HK-2 (cell line): Measurements from ENCODE around the gene MAP2K6.

ENCODE experiments used
- DNase-seq: peaks from one replicate; pipeline ENCODE4 v3.0.0-alpha.2; 2018; ENCODE audit not compliant: unreplicated experiment

MAP2K6 gene

GRCh38 chr17:69427486-69428197 is 13.1 kb downstream of the MAP2K6 start:
- no peak for DNase-seq

- DNase-seq, result no peak
These were observed 13.9 kb downstream of the MAP2K6 start for GRCh38 chr17:69428252-69428980.

GRCh38 chr17:69430488-69430887 is 16.0 kb downstream of the MAP2K6 start:
- DNase-seq, result no peak

DNA sequence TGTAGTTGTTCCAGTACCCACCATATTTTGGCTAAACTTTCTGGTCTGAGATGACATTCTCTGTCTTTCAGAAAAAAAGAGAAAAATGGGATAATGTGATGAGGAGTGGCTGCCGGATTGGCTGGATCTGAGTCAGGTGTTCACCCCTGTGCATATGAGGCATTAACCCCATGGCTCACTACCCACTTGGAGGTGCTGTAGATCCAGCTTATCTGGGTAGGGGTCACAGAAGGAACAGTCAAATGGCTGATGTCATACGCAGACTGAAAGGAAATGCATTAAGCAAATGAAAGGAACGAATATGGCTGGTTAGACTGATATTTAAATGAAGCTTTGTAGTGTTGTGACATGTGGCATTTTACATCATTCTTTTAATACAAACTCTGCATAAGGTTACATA is 17.3 kb downstream of the MAP2K6 start:
- DNase-seq, result no peak

- no peak for DNase-seq
These were observed 18.6 kb downstream of the MAP2K6 start for GRCh38 chr17:69433093-69433492.

DNA sequence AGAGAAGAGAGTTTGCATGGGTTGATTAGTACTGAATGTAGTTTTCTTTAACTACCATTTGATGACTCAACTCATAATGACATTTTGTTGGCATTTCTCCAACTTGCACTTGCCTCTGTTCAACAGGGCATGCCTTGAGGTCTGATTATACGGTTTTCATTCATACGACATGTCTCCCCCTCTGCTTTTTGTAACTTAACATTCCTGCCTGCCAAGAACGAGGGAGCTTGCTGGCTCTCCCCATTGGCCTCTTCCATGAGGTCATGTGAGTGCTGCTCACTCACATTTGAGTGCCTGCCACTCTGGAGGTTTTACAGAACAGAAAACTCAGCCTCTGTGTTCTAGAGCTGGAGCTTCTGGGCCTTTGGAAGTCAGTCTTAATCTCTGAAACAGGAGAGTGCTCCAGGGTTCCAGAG is 19.7 kb downstream of the MAP2K6 start:
- peak; percentile 17 for DNase-seq

GRCh38 chr17:69435971-69436696 is 21.6 kb downstream of the MAP2K6 start:
- no peak for DNase-seq

DNA sequence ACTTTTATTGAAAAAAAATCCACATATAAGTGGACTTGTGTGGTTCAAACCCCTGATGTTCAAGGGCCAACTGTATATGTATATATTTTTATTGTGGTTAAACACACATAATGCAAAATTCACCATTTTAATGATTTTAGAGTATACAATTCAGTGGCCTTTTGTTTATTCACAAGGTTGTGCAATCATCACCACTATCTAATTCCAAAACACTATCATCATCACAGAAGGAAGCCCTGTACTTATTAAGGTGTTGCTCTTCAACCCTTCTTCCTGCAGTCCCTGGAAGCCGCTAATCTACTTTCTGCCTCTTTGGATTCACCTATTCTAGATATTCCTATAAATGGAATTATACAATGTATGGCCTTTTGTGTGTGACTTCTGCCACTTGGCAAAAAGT is 23.0 kb downstream of the MAP2K6 start:
- DNase-seq, result no peak

DNA sequence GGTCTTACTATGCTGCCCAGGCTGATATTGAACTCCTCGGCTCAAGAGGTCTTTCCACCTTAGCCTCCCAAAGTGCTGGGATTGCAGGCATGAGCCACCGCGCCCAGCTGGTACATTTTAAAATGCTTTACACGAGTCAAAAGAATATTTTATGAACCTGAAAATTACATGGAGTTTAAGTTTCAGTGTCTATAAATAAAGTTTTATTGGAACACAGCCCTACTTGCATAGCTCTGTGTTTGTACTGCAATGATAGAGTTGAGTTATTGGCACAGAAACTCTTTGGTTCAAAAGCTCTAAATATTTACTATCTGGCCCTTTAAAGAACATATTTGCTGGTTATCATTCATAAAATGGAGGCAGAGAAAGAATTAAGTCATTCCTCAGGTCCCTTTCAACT is 24.3 kb downstream of the MAP2K6 start:
- no peak for DNase-seq

GRCh38 chr17:69441179-69441578 is 26.7 kb downstream of the MAP2K6 start:
- DNase-seq, result no peak

GRCh38 chr17:69443138-69443537 is 28.6 kb downstream of the MAP2K6 start:
- no peak for DNase-seq

DNA sequence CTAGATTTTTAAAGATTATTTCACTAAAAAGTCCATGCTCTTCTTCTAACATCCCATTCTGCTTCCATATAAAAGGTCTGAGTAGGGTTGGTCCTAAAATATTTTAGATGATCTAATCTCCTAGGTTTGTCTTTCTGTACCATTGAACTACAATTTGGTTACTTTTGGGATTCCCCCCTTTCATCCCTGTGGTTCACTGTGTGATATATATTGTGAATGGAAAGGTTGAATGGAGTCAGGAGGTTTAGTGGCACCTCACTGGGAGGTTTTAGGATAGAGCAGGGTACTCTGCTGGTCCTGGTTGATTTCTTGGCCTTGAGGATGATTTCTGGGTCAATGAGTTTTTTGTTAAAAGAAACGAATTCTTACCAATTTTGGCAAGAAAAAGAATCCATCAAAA is 29.5 kb downstream of the MAP2K6 start:
- no peak for DNase-seq

DNA sequence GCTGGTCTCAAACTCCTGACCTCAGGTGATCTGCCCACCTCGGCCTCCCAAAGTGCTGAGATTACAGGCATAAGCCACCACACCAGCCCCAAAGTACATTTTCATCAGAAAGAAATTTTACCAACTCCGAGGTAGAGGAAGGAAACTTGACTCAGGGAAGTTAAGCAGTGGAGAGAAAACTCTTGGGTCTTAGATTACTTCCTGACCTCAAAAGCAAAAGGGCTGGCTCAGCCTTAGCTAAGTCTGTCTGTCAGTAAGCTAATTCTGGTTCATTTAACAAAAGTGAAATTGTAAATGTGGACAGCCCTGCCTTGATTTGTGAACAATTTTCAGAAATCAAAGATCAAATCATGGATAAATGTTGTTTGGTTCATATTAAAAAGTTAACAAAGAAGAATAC is 30.6 kb downstream of the MAP2K6 start:
- no peak for DNase-seq

- no peak for DNase-seq
These were observed 33.2 kb downstream of the MAP2K6 start for GRCh38 chr17:69447726-69448125.

- DNase-seq, result peak; percentile 23
These were observed 34.1 kb downstream of the MAP2K6 start for GRCh38 chr17:69448431-69449102.

GRCh38 chr17:69450131-69450530 is 35.6 kb downstream of the MAP2K6 start:
- no peak for DNase-seq

DNA sequence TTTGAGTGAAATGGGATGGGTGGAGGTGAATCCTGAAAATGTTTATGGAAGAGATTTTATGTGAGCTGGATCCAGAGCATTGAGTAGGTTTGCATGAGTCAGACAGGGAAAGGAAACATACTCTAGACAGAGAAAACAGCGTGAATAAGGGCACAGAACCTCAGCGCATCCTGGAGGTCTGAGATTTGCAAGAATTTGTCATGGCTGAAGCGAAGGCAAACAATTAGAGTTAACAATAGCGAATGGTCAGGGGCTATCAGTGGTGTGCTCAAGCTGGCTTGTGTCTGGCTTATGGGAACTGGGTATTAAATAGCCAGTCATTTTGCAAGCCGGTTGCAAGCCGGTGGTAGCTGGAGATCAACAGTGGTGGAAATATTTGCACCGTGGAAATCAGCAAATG is 36.4 kb downstream of the MAP2K6 start:
- DNase-seq, result no peak

DNA sequence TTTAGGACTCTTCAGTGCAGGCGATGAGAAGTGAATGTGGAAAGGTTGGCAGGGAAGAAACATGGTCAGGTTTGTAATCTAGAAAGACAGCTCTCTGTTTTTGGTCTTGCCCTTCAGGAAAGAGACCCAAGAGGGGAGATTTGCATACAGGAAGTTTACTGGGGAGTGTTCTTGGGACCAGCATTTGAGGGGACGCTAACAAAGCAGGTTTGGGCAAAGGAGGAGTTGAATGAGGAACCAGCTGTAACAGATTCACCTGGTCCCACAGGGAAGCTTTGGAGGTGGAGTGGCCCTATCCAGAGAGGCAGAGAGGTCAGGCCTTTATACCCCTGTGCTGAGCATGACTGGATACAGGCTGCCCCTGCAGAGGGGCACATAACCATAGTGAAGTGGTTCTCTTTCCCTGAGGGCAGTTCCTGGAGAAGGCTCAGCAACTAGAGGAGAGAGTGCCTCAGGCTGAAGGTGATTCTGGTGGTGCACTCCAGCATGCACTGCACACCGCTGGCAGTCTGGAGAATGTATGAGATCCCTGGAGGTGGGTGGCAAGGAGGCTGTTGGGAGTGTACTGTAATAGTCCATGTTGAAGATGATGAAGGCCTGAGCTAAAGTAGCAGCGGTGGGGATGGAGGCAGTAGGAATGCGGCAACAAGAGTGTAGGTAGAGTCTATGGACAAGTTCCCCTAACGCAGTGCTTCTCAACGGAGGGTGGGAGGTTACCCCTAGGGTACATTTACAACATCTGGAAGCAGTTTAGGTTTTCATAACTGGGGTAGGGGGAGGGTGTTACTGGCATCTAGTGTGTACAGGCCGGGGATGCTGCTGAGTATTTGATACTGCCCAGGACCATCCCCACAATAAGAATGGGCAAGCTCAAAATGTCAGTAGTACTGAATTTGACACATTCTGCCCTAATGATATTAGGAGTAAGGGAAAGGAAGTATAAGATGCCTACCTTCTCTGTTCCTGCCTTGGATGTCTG is 37.2 kb downstream of the MAP2K6 start:
- DNase-seq, result no peak

- no peak for DNase-seq
These were observed 38.3 kb downstream of the MAP2K6 start for GRCh38 chr17:69452664-69453260.

DNA sequence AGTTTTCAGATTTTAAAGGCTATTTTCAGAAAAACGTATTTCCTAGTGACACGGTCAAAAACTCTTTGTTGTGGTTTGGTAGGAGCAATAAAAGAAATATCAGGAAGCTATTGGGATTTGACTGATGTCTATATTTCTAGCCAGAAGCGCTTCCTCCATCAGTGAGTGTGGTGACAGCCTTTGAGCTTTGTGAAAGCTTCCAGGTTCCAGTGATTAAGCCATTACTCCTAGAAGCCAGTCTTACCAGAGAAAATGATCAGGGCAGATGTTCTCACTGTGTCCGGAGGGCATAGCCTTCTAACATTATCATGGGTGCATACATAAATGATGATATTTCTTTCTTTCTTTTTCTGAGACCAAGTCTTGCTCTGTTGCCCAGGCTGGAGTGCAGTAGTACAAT is 39.6 kb downstream of the MAP2K6 start:
- DNase-seq, result no peak

GRCh38 chr17:69455040-69455439 is 40.5 kb downstream of the MAP2K6 start:
- no peak for DNase-seq
